Upper lobe of left lung (tissue), 6 donors: ENCODE measurements around the gene FCN3. TPM values are rescaled to one million over a fixed set of nuclear protein-coding genes. Genes with fewer than 3 reads are reported as not detected.

Source experiments
- ATAC-seq, 2 donors: fragments of 200-7000 bp; cut with Tn5 transposase; one replicate each; pipeline ENCODE4 v1.9.1; 2022; ENCODE audit warnings: mild to moderate bottlenecking in 2 of 2, moderate library complexity in 2 of 2; ENCODE audit not compliant: low FRiP score in 2 of 2
- DNase-seq, 2 donors: peaks; one replicate each; pipeline ENCODE4 v3.0.0-alpha.2; 2019 to 2020
- H3K27ac ChIP-seq, 4 donors: fragments of 200-600 bp; sonication (generic); one replicate each; pipeline ENCODE4 v1.5.1; 2016 to 2019
- H3K27me3 ChIP-seq, 4 donors: fragments of 200-600 bp; sonication (generic); one replicate each; pipeline ENCODE4 v1.5.1; 2017 to 2019
- H3K36me3 ChIP-seq, 4 donors: fragments of 200-600 bp; sonication (generic); one replicate each; pipeline ENCODE4 v1.5.1; 2016 to 2019
- H3K4me1 ChIP-seq, 4 donors: fragments of 200-600 bp; sonication (generic); one replicate each; pipeline ENCODE4 v1.5.1; 2018 to 2019
- H3K4me3 ChIP-seq, 4 donors: fragments of 200-600 bp; sonication (generic); one replicate each; pipeline ENCODE4 v1.5.1; 2017 to 2019; ENCODE audit warnings: mild to moderate bottlenecking in 2 of 4, moderate library complexity in 1 of 4
- H3K9me3 ChIP-seq, 4 donors: fragments of 200-600 bp; sonication (generic); one replicate each; pipeline ENCODE4 v1.5.1; 2018 to 2019
- CTCF ChIP-seq, 6 experiments: fragments of 450-650 bp in 4 of 6; fragments of 200-600 bp in 2 of 6; sonication (generic) in 2 of 6; IDR thresholded peaks; one replicate each; pipeline ENCODE4 v1.5.1; 2016 to 2019; ENCODE audit warnings: antibody characterized with exemption in 6 of 6
- EP300 ChIP-seq, 4 donors: sonication (generic); formaldehyde crosslinking; IDR thresholded peaks; one replicate each; pipeline ENCODE4 v1.5.1; 2017; ENCODE audit warnings: antibody characterized with exemption in 4 of 4, control low read depth in 2 of 4
- POLR2A ChIP-seq, 4 donors: fragments of 450-650 bp; IDR thresholded peaks; one replicate each; pipeline ENCODE4 v1.5.1; 2016 to 2017; ENCODE audit warnings: antibody characterized with exemption in 4 of 4, mild to moderate bottlenecking in 2 of 4
- POLR2AphosphoS5 ChIP-seq, 2 donors: sonication (generic); formaldehyde crosslinking; IDR thresholded peaks; one replicate each; pipeline ENCODE4 v1.5.1; 2017; ENCODE audit warnings: antibody characterized with exemption in 2 of 2
- WGBS, 2 donors: methylation state at CpG; one replicate each; pipeline ENCODE4 v1.1.5; 2017 to 2018; 5-methylcytosine and 5-hydroxymethylcytosine counted together
- total RNA-seq, 6 donors: library from RNA; depleted of rRNA in 4 of 6; stranded (reverse); fragments of >200 nt in 4 of 6; gene quantifications; one replicate each; pipeline versions ENCODE4 v1.1.0 to v1.2.1, GENCODE V29; 2016 to 2021
- donor health status: DM: no; HTN: no; CAD: no; lungs with moderate emphysema.
- donor health status: DM: no; HTN: yes; CAD: no; lungs with severe emphysema.

FCN3 gene
- total RNA-seq, 6 donors from 2014 or later, result 145 to 1,319 (median 555) TPM

DNA sequence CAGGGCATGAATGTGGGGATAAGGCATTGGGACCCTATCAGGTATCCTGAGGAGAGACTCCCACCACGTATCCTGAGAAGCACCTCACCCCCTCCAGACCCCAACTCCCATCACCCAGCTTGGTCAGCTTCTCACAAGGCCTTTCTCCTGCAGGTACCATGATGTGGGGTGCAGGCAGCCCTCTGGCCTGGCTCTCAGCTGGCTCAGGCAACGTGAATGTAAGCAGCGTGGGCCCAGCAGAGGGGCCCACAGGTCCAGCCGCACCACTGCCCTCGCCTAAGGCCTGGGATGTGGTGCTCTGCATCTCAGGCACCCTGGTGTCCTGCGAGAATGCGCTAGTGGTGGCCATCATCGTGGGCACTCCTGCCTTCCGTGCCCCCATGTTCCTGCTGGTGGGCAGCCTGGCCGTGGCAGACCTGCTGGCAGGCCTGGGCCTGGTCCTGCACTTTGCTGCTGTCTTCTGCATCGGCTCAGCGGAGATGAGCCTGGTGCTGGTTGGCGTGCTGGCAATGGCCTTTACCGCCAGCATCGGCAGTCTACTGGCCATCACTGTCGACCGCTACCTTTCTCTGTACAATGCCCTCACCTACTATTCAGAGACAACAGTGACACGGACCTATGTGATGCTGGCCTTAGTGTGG, 19.1 kb upstream of the FCN3 start:
- Histone ChIP-seq H3K9me3 (no peaks in the 10 kb centered on the region), H3K4me1 (peaks cover 25 to 44% (median 32%) of the 10 kb centered on the region in 4 donors), H3K36me3 (no peaks in the 10 kb centered on the region), H3K27me3 (no peaks in the 10 kb centered on the region), H3K4me3 (no peak overlapping the region), H3K27ac (no peak overlapping the region)
- no peak for ATAC-seq
- no peak for TF ChIP-seq POLR2AphosphoS5 (IDR thresholded peaks at IDR 0.05)
- no peak for TF ChIP-seq EP300 (IDR thresholded peaks at IDR 0.05)
- peak in 1 of 2 donors; percentile 62 for DNase-seq
- WGBS, 2 donors, result 92 to 94% methylated on average over 8 to 18 of the region's 18 CpGs

- H3K9me3 ChIP-seq, result no peaks in the 10 kb centered on the region
- TF ChIP-seq CTCF (IDR thresholded peaks at IDR 0.05), result peak in 3 of 6 experiments; percentile 0 to 21 (median 7)
- TF ChIP-seq EP300 (IDR thresholded peaks at IDR 0.05), result no peak
- no peak for DNase-seq
- WGBS, 2 donors, result 40 to 77% methylated on average over 12 to 30 of the region's 30 CpGs
- ATAC-seq, result no peak
- peaks cover 29 to 52% (median 34%) of the 10 kb centered on the region in 4 donors for H3K4me1 ChIP-seq
- peak overlapping the region in 3 of 4 donors; percentile 1 to 81 (median 38) for H3K27ac ChIP-seq
- H3K4me3 ChIP-seq, result peak overlapping the region; percentile 27 to 56 (median 48)
- H3K27me3 ChIP-seq, result no peaks in the 10 kb centered on the region
- H3K36me3 ChIP-seq, result no peaks in the 10 kb centered on the region
Observed at GRCh38 chr1:27392778-27393635, 18.4 kb upstream of the FCN3 start.

DNA sequence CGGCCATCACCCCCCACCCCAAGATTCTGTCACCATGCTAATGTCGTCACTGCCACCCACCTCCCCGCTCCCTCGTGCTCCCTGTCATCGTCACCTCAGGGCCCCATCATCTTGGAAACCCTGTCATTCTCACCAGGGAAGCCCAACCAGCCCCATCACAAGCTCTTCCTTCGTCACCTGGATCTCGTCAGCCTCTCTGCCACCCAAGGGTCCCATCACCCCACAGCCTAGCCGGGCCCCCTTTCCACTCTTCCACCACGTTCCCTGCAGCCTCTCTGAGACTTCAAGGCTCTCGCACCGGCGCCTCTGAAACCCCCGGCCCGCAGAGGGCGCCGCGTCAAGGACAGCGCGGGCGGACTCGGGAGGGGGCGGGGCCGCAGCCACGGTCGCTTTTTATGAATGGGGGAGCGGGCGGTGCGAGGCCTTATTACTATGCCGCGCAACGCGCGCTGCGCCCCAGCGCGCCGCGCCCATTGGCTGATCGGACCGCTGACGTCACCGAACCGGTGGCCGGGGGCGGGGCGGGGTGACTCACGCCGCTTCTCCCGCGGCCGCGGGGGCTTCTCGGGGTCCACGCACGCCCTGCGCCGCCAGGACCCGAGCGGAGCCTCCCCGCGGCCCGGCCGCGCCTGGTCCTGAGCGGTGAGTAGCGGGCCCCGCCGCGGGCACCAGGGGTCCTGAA, 17.6 kb upstream of the FCN3 start, which contains the start of gene GPR3:
Gene GPR3, plus strand, starts transcription at position 527 of the 682 bp plus-strand sequence. CDS start 1,177 bp downstream, outside the sequence.
- Histone ChIP-seq H3K27ac (peak within 1 kb of the TSS; percentile 73 to 88 (median 79)), H3K27me3 (no peaks in the 10 kb centered on the region), H3K36me3 (no peaks in the 10 kb centered on the region), H3K4me3 (peak within 1 kb of the TSS; percentile 27 to 56 (median 48)), H3K9me3 (no peaks in the 10 kb centered on the region), H3K4me1 (peaks cover 29 to 48% (median 33%) of the 10 kb centered on the region in 4 donors)
- ATAC-seq, result peak; percentile 90 to 95
- TF ChIP-seq CTCF (IDR thresholded peaks at IDR 0.05) (peak; percentile 15 to 69 (median 57)), POLR2A (IDR thresholded peaks at IDR 0.05) (no peak), EP300 (IDR thresholded peaks at IDR 0.05) (no peak), POLR2AphosphoS5 (IDR thresholded peaks at IDR 0.05) (peak; percentile 45 to 71)
- 5 to 34% methylated on average over 8 to 32 of the region's 69 CpGs for whole genome bisulfite sequencing, 2 donors
- DNase-seq, result peak; percentile 90 to 98

DNA sequence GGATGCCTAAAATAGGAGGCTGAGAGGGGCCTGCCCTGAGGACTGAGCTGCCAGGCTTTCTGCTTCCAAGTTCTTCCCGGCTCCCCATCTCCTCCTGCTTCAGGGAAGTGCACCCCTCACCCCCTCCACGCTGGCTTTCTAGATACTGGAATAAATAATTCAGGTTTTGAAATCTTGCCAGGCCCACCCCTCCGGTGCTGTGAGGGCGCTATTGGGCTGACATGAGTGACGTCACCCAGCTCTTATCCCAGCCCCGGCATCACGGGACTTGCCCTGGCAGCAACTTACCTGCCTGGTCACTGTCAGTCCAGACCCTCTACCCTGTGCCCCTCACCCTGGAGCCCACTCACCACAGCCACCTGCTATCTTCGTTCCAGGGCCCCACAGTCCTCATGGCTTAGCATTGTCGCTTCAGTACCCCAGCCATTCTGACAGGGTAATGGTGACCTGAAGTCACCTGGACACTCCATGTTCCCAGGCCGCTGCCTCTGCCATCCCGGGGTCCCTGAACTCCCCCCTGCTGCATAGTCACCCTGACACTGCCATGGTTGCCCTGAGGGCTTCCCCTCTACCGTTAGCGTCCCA, 17.0 kb upstream of the FCN3 start:
- WGBS, 2 donors, result 13% methylated on average over 6 to 11 of the region's 13 CpGs

More for the DNA sequence above, 17.0 kb upstream of the FCN3 start:
- Histone ChIP-seq H3K4me1 (peaks cover 24 to 43% (median 31%) of the 10 kb centered on the region in 4 donors), H3K36me3 (no peaks in the 10 kb centered on the region), H3K9me3 (no peaks in the 10 kb centered on the region), H3K27me3 (no peaks in the 10 kb centered on the region), H3K4me3 (peak overlapping the region in 3 of 4 donors; percentile 43 to 56 (median 53)), H3K27ac (peak overlapping the region; percentile 73 to 88 (median 79))
- peak; percentile 5 to 10 for ATAC-seq
- TF ChIP-seq EP300 (IDR thresholded peaks at IDR 0.05), result peak in 1 of 4 donors; percentile 59
- no peak for TF ChIP-seq CTCF (IDR thresholded peaks at IDR 0.05)
- peak in 2 of 4 donors; percentile 13 to 32 for TF ChIP-seq POLR2A (IDR thresholded peaks at IDR 0.05)
- peak; percentile 64 to 71 for TF ChIP-seq POLR2AphosphoS5 (IDR thresholded peaks at IDR 0.05)
- peak in 1 of 2 donors; percentile 77 for DNase-seq
